Measurements from ENCODE around the gene RFX5.

RFX5 gene

GRCh38 chr1:151312826-151313225, 34.2 kb downstream of the RFX5 start:
- H3K4me2 ChIP-seq (ENCODE audit: low read depth, low read length) = no peak overlapping the region
- no peaks in the 10 kb centered on the region for H4K20me1 ChIP-seq (ENCODE audit: insufficient read depth, low read length)
- peaks cover 21% of the 10 kb centered on the region; the same call in 1 of the 2 replicates for H3K79me2 ChIP-seq (ENCODE audit: low read length)
- no peaks in the 10 kb centered on the region for H3K27me3 ChIP-seq (replicated peaks; ENCODE audit: insufficient read depth, low read length)
- 0 out of 2 replicates have a peak, but pooled peaks cover 3% of the 10 kb centered on the region for H3K36me3 ChIP-seq (replicated peaks; ENCODE audit: insufficient read depth, low read length)
- H3K4me1 ChIP-seq (ENCODE audit: low read length) = no peaks in the 10 kb centered on the region
- TF ChIP-seq CTCF (IDR thresholded peaks at IDR 0.05; ENCODE audit: low read length) (no peak), EZH2phosphoT487 (IDR thresholded peaks at IDR 0.05; ENCODE audit: low read length) (no peak), EZH2 (optimal IDR thresholded peaks at IDR 0.05; ENCODE audit: low read depth, low read length) (no peak)
- no peak for DNase-seq
- H3K9me3 ChIP-seq (replicated peaks; ENCODE audit: insufficient read depth, low read length) = no peaks in the 10 kb centered on the region
- H3K4me3 ChIP-seq (ENCODE audit: low read length) = no peak overlapping the region
- no peak overlapping the region for H3K9ac ChIP-seq (ENCODE audit: low read length)
- no peaks in the 10 kb centered on the region for H3F3A ChIP-seq (ENCODE audit: insufficient read depth, low read length)
- H3K9me2 ChIP-seq (replicated peaks; ENCODE audit: insufficient read depth, low read length) = no peaks in the 10 kb centered on the region
- H3K27ac ChIP-seq (ENCODE audit: low read length) = no peak overlapping the region
- H2AFZ ChIP-seq (ENCODE audit: low read length) = no peak overlapping the region

GRCh38 chr1:151312411-151312810, 34.6 kb downstream of the RFX5 start:
- Histone ChIP-seq H3K36me3 (replicated peaks; ENCODE audit: insufficient read depth, low read length) (0 out of 2 replicates have a peak, but pooled peaks cover 3% of the 10 kb centered on the region), H3K4me1 (ENCODE audit: low read length) (no peaks in the 10 kb centered on the region), H3K9me3 (replicated peaks; ENCODE audit: insufficient read depth, low read length) (no peaks in the 10 kb centered on the region), H3K79me2 (ENCODE audit: low read length) (peaks cover 17% of the 10 kb centered on the region; the same call in 1 of the 2 replicates), H3K9me2 (replicated peaks; ENCODE audit: insufficient read depth, low read length) (no peaks in the 10 kb centered on the region), H3F3A (ENCODE audit: insufficient read depth, low read length) (no peaks in the 10 kb centered on the region), H3K4me2 (ENCODE audit: low read depth, low read length) (no peak overlapping the region), H2AFZ (ENCODE audit: low read length) (no peak overlapping the region), H3K9ac (ENCODE audit: low read length) (no peak overlapping the region), H3K27me3 (replicated peaks; ENCODE audit: insufficient read depth, low read length) (no peaks in the 10 kb centered on the region), H3K4me3 (ENCODE audit: low read length) (no peak overlapping the region), H3K27ac (ENCODE audit: low read length) (no peak overlapping the region), H4K20me1 (ENCODE audit: insufficient read depth, low read length) (no peaks in the 10 kb centered on the region)
- TF ChIP-seq CTCF (IDR thresholded peaks at IDR 0.05; ENCODE audit: low read length) = no peak
- no peak for TF ChIP-seq EZH2phosphoT487 (IDR thresholded peaks at IDR 0.05; ENCODE audit: low read length)
- TF ChIP-seq EZH2 (optimal IDR thresholded peaks at IDR 0.05; ENCODE audit: low read depth, low read length) = no peak
- no peak for DNase-seq

- H3K9me3 ChIP-seq (replicated peaks; ENCODE audit: insufficient read depth, low read length) = no peaks in the 10 kb centered on the region
- no peak overlapping the region for H3K9ac ChIP-seq (ENCODE audit: low read length)
Measured at GRCh38 chr1:151311589-151312331, 35.3 kb downstream of the RFX5 start.

More at GRCh38 chr1:151311589-151312331, 35.3 kb downstream of the RFX5 start:
- H3F3A ChIP-seq (ENCODE audit: insufficient read depth, low read length) = no peaks in the 10 kb centered on the region
- no peak overlapping the region for H3K4me3 ChIP-seq (ENCODE audit: low read length)
- no peak overlapping the region for H3K4me2 ChIP-seq (ENCODE audit: low read depth, low read length)
- H2AFZ ChIP-seq (ENCODE audit: low read length) = no peak overlapping the region
- H3K36me3 ChIP-seq (replicated peaks; ENCODE audit: insufficient read depth, low read length) = peaks cover 3% of the 10 kb centered on the region; the same call in 1 of the 2 replicates
- no peaks in the 10 kb centered on the region for H4K20me1 ChIP-seq (ENCODE audit: insufficient read depth, low read length)
- H3K4me1 ChIP-seq (ENCODE audit: low read length) = no peaks in the 10 kb centered on the region
- DNase-seq = no peak
- H3K27ac ChIP-seq (ENCODE audit: low read length) = no peak overlapping the region
- no peaks in the 10 kb centered on the region for H3K9me2 ChIP-seq (replicated peaks; ENCODE audit: insufficient read depth, low read length)
- H3K79me2 ChIP-seq (ENCODE audit: low read length) = peaks cover 17% of the 10 kb centered on the region; the same call in 1 of the 2 replicates
- H3K27me3 ChIP-seq (replicated peaks; ENCODE audit: insufficient read depth, low read length) = no peaks in the 10 kb centered on the region
- TF ChIP-seq EZH2 (optimal IDR thresholded peaks at IDR 0.05; ENCODE audit: low read depth, low read length) = no peak
- no peak for TF ChIP-seq EZH2phosphoT487 (IDR thresholded peaks at IDR 0.05; ENCODE audit: low read length)
- no peak for TF ChIP-seq CTCF (IDR thresholded peaks at IDR 0.05; ENCODE audit: low read length)

Data from MM.1S (cell line).